Vagina (tissue), 2 donors: ENCODE data around the gene TMEM135.

Experiments
- CTCF ChIP-seq, 3 experiments: fragments of 450-650 bp in 2 of 3; fragments of 200-600 bp in 1 of 3; sonication (generic) in 1 of 3; IDR thresholded peaks; one replicate each; pipeline ENCODE4 v1.5.1; 2017 to 2019; ENCODE audit warnings: antibody characterized with exemption in 3 of 3, mild to moderate bottlenecking in 2 of 3, moderate library complexity in 2 of 3
- POLR2AphosphoS5 ChIP-seq, 2 donors: sonication (generic); formaldehyde crosslinking; IDR thresholded peaks; one replicate each; pipeline ENCODE4 v1.9.0; 2017; ENCODE audit warnings: antibody characterized with exemption in 2 of 2, mild to moderate bottlenecking in 2 of 2, low read depth in 1 of 2; ENCODE audit not compliant: insufficient read depth in 1 of 2

- TF ChIP-seq CTCF (IDR thresholded peaks at IDR 0.05), result no peak
- TF ChIP-seq POLR2AphosphoS5 (IDR thresholded peaks at IDR 0.05; ENCODE audit: insufficient read depth in 1 of 2, low read depth in 1 of 2), result no peak
These were observed 216.8 kb downstream of the TMEM135 start for GRCh38 chr11:87254562-87254961.
